Heart left ventricle (tissue), 13 donors: ENCODE results near the gene GNB2.

Source experiments
- POLR2A ChIP-seq, 2 donors: fragments of 450-650 bp; IDR thresholded peaks; one replicate each; pipeline ENCODE4 v1.6.1; 2017; ENCODE audit warnings: antibody characterized with exemption in 2 of 2, mild to moderate bottlenecking in 2 of 2, moderate library complexity in 2 of 2
- TF ChIP-seq, protein P1 (sequence below), 12 donors: fragments of 200-600 bp; sonication (generic) in 4 of 12; IDR thresholded peaks; one replicate each; pipeline versions ENCODE4 v1.5.0 to v1.8.0; 2018 to 2022; ENCODE audit warnings: antibody characterized with exemption in 12 of 12, mild to moderate bottlenecking in 5 of 12
- donor health status: ischemic (EF 13 %, LVEDD 7.1; RV severe dilation, severe dysfunction).
- donor health status: DM: no; HTN: yes; CAD: no.
- donor health status: DM: no; HTN: no; CAD: no.
- donor health status: ischemic (EF 25% LVEDD 6.9; RV normal size, moderate dysfunction).
- donor health status: ischemic (EF 25% LVEDD 5.7; RV mildly dilated, moderate dysfunction).
- donor health status: ischemic (EF 35%, LVEDD 5.7; RV mildly dilated, moderate dysfunction).
- donor health status: nonischemic (EF 11% LVEDD 7.7; RV severe dilation, severe dysfunction).
- donor health status: DM: yes; HTN: yes; CAD: no.
- donor health status: PGD.
- donor health status: ischemic (EF 29% LVEDD 5.4; RV normal size, mild dysfunction).
- donor health status: nonischemic (EF 23%, LVEDD 6.1; RV moderate dilation, normal function).

DNA sequence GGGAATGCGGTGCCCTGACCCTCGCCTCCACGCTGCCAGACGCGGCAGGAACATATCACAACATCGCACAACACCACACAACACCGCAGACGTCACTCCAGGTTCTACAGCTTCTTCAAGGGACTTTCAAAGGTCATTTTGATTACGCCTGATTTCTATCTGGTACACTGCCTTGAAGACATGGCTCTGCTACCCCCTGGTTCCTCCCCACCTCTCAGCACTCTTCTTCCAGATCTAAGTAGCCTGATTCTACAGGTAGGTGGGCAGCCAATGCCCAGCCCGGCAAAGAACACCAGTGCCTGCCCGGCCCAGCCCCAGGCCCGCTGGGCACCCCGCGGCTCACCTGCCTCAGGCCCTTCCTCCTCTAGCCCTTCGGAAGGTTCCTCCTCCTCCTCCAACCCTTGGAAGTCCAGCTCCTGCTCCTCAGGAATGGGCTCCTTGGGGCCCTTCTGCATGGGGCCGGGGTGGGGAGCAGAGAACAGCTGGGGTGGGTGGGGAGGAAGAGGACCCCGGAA is 12.1 kb downstream of the GNB2 start:
- TF ChIP-seq, protein P1, sequence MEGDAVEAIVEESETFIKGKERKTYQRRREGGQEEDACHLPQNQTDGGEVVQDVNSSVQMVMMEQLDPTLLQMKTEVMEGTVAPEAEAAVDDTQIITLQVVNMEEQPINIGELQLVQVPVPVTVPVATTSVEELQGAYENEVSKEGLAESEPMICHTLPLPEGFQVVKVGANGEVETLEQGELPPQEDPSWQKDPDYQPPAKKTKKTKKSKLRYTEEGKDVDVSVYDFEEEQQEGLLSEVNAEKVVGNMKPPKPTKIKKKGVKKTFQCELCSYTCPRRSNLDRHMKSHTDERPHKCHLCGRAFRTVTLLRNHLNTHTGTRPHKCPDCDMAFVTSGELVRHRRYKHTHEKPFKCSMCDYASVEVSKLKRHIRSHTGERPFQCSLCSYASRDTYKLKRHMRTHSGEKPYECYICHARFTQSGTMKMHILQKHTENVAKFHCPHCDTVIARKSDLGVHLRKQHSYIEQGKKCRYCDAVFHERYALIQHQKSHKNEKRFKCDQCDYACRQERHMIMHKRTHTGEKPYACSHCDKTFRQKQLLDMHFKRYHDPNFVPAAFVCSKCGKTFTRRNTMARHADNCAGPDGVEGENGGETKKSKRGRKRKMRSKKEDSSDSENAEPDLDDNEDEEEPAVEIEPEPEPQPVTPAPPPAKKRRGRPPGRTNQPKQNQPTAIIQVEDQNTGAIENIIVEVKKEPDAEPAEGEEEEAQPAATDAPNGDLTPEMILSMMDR (IDR thresholded peaks at IDR 0.05): no peak
- TF ChIP-seq POLR2A (IDR thresholded peaks at IDR 0.05): no peak
